ENCODE results near the gene OSBP2.

The OSBP2 gene

GRCh38 chr22:30843245-30843644 lies 148.6 kb downstream of the OSBP2 start:
- no peak for DNase-seq (ENCODE audit: low spot score)

- no peak for DNase-seq (ENCODE audit: low spot score)
Measured at GRCh38 chr22:30847583-30847982, 152.9 kb downstream of the OSBP2 start.

- DNase-seq (ENCODE audit: low spot score) = no peak
Measured at GRCh38 chr22:30855266-30855665, 160.6 kb downstream of the OSBP2 start.

DNA sequence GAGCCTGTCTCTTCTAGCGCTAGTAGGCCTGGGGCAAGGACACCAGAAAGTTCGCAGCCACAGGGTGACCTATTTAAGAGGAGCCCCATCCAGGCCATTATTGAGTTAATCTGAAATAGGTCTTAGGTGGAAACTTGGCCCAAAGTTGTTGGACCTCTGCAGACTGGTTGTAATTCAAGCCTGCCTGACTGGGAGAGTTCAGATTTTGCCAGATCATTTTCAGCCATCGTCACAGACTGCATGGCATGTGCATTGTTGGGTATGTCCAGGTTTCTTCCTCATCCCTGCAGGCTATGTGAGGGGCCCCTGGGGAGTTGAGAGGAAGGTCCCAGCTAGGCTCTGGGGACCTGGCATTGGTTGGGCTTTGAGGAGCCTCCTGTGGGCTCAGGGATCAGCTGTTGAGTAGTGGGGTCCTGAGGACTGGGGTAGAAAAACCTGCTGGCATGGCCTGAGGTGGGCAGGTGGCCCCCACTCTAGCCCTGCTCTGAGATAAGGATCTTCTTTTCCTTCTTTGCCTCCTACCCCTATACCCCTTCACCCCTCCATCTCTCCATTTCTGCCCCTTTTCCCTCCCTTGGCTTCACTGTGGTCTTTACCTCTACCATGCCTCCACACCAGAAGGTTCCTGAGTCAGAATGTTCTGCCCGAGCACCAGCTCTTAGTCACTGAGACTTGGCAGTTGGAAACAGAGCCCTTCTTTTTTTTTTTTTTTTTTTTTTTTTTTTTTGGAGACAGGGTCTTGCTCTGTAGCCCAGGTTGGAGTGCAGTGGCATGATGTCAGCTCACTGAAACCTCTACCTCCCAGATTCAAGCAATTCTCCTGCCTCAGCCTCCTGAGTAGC lies 161.2 kb downstream of the OSBP2 start:
- no peak for DNase-seq (ENCODE audit: low spot score)

DNA sequence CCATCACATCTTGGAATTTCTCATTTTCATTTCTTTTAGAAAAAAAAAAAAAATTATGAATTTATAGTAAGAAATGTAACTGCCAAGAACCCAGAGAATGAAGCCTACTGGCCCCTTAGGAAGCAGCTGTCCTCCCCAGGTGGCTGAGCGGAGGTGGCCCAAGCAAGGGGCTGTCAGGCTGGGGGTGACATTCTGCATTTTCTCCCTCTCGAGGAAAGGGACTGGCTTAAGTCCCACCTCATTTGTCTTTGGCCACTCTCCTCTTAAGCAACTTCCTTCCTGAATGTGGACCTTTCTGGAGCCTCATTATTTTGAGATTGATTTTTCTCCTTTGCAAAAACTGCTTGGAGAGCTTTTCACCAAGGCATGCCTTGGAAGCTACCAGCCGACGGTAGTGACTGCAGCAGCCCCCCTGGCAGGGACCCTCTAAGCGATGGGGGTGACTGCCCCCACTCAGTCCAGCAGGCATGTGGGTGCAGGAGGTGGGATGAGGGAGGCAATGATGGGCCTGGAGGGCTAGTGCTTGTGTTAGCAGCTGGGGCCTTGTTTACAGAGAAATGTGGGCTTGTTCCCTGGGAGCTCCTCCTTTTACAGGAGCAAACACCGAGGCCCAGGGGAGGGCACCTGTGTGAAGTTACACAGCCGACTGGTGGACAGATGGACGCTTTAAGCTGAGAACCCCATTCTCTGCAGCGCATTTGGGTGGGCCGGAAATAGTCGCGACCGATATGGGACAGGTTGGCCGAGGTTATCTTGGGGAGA lies 162.2 kb downstream of the OSBP2 start:
- peak; percentile 42 for DNase-seq (ENCODE audit: low spot score)

GRCh38 chr22:30857791-30858190 lies 163.1 kb downstream of the OSBP2 start:
- no peak for DNase-seq (ENCODE audit: low spot score)

DNA sequence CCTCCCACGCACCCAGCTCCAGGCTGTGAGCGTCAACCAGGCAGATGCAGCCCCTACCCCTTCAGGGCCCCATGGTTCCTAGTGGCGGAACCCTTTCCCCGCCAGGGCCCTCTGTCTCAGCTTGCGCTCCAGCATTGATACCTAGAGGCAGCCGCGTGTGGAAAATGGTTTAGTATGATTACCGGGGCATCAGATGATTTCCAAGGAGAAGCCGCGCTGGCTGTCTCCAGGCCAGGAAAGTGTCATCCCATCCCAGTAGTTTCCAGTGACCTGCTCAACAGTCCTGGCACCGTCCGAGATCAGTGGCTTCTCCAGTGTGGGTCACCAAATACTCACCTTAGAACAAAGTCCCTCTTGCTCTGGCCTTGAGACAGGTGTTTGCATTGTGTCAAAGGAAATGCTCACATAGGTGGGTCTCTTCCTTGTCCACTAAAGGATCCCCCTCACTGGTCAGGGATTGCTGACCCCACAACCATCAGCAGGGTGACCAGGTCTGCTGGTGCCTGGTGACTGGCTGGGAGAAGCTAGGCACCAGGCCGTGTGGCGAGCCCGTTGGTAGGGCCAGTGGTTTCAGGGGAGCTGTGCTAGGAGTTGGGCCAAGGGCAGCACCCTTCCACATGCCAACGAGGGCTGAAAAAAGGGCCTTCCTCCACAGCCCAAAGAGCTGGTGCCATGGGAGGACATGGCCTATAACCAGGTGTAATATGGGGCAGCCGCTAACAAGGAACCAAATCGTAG lies 164.5 kb downstream of the OSBP2 start:
- peak; percentile 34 for DNase-seq (ENCODE audit: low spot score)

- DNase-seq (ENCODE audit: low spot score) = peak; percentile 53
Measured at GRCh38 chr22:30859714-30860095, 165.0 kb downstream of the OSBP2 start.

DNA sequence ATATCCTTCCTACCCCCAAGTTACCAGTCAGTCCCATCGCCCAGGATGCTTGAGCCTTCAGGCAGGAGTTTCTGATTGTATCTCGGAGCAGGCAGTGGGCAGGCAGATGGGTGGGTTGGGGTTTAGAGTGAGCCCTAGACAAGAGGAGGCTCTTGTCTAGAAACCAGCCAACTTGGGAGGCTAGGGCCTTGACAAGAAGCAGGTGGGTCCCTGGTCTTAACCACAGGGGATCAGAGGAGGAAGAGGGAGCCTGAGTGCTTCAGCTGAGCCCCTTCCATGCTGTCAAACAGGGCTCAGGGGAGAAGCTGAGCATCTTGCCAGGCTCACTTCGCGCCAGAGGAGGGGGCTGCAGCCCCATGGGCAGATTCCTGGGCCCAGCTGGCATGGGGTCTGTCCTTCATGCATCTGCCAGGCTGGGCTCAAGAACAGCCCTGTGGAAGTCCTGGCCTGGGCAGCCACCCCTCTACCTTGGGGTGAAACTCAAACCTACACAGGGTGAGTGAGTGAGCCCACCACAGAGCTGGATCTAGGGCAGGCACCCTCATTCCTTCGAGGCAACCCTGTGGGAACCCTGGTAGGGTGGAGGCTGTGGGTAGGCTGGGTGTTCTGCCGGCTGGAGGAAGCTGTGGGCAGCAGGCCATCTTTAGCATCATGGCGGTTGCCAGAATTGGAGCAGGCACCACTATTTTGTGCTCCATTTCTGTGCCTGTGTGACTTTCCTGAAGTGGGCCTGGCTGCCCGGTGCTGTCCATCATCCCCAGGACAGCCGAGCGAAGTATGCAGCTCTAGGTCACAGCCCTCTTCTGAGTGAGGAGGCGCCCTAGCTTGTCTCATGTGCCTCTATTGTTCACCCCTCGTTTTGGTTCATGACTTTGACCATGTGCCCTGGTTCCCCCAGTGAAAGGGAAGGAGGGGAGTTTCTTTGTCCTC lies 165.8 kb downstream of the OSBP2 start:
- peak; percentile 52 for DNase-seq (ENCODE audit: low spot score)

DNA sequence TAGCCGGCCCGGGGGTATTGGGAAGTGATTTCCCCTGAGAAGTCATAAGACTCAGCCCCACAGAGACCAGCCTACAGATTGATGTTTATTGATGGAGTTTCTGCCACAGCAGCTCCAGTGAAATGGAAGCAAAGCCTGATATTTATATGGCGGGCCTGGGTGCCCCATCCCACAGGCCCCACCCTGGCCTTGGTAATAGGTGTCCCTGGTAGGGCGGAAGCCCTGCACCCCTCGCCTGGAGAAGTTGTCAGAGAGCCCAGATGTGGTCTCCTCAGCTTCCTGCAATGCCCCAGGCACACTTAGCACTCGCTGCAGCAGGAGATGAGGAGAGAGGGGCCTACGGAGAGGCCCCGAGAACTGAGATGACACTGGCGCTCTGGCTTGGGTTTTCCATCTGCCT lies 166.5 kb downstream of the OSBP2 start:
- DNase-seq (ENCODE audit: low spot score) = peak; percentile 40

DNA sequence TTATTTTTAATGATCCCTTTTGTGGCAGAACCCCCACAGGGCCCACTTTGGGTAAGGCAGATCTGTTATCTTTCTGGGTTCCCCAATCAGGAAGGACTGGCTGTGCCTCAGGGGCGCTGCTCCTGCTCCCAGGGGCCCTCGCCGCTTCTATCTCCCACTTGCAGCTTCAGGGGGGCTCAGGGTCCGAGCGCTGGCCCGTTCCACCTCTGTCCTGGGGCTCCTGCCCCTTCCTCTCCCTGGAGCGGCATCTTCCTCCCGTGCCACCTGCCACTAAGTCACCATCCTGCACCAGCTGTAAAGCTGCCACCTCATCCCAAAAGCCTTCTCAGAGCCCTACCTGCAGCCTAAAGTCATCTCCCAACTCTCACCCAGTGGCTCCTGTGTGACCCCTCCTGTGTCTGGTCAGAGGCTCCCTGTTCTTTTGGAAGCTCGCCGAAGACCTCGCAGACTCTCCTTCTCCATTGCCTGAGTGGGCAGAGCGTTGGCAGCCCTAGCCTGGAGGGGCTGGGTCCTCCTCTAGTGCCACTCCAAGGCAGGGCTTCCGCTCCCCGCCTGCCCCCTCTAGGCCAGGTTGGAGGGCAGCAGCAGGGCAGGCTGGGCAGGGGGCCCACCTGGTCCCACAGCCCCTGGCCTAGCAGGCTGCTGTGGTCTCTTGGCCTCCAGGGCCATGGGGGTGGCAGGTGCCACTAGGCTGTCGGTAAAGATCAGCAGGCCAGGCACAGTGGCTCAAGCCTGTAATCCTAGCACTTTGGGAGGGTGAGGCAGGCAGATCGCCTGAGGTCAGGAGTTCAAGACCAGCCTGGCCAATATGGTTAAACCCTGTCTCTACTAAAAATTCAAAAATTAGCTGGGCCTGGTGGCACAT lies 167.2 kb downstream of the OSBP2 start:
- peak; percentile 37 for DNase-seq (ENCODE audit: low spot score)

DNA sequence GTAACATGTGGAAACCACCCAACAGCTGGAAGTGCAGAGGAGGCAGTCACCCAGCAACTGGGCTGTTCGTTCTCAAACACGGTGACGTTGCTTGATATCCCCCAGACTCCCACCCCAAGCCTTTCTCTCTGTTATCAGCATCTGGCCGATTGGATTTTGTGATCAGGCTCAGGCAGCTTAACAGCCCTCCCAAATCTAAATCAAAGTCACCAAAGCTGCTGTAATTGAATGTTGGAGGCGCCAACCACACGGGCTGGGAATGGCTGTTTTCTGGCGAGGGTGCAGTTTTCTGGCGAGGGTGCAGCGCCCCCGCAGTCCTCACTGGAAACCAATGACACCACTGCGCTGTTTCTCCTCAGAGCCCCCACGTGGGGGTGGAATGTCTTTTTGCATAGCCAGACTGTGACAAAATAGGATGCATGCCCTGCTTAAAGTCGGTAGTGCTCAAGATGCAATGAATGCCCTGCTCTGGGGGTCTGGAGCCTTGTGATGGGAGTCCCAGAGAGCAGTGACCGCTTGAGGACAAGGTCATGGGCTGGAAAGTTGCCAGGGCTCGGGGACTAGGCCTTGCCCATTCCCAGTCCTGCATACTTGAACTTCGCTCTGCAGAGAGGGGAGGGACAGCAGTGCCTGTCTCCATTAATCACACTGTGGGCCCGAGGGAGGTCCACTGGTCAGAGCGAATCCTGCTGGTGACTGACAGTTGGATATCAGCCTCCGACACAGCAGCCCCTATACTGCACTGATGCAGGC lies 168.6 kb downstream of the OSBP2 start:
- peak; percentile 30 for DNase-seq (ENCODE audit: low spot score)

- DNase-seq (ENCODE audit: low spot score) = peak; percentile 48
Measured at GRCh38 chr22:30864441-30865420, 170.1 kb downstream of the OSBP2 start.

GRCh38 chr22:30865656-30866055 lies 171.0 kb downstream of the OSBP2 start:
- peak; percentile 31 for DNase-seq (ENCODE audit: low spot score)

DNA sequence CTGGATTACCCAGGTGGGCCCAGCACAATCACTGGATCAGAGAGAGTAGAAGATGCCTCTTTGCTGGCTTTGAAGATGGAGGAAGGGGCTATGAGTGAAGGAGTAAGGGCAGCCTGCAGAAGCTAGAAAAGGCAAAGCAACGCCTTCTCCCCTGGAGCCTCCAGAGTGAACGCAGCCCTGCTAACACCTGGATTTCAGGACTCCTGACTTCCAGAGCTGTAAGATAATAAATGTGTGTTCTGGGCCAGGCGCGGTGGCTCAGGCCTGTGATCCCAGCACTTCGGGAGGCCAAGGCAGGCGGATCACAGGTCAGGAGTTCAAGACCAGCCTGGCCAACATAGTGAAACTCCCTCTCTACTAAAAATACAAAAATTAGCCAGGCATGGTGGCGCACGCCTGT lies 171.5 kb downstream of the OSBP2 start:
- peak; percentile 41 for DNase-seq (ENCODE audit: low spot score)

DNA sequence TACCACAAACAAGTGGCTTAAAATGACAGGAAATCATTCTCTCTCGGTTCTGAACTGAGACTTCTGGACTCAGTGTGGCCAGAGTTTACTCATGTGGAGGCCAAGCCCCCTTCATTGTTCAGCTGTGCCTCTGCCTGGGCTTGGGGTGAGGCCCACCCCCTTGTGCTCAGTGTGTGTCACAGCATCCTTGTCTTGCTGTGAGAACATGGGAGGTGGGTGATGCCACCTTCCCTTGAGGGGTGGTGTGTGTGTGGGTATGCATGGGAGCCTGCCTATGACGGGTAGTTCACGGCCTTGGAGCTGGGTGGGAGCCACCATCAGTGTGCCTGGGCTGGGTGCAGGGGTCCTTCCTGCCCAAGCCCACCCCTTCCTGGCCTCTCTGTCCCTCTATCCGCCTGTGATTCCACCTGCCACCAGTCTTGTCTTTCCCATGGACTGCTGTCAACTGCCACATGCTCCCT lies 172.2 kb downstream of the OSBP2 start:
- peak; percentile 60 for DNase-seq (ENCODE audit: low spot score)

- peak; percentile 38 for DNase-seq (ENCODE audit: low spot score)
Measured at GRCh38 chr22:30867746-30868662, 173.3 kb downstream of the OSBP2 start.

All from left forelimb (tissue), 1 donor.